ENCODE results near the gene NSUN5.

GRCh38 chr7:73307436-73307835, 1.2 kb downstream of the NSUN5 start:
- no peak for TF ChIP-seq CTCF (conservative IDR thresholded peaks at IDR 0.05; ENCODE audit: low read depth, low read length)
- no peak for TF ChIP-seq EZH2 (IDR thresholded peaks at IDR 0.05; ENCODE audit: borderline replicate concordance, low read depth, low read length, poor library complexity, severe bottlenecking)

Data from A673 (cell line).